NCI-H226 (cell line): ENCODE data around the gene TUBGCP6.
A peak's percentile ranks its signal among the peaks of the same experiment; 100 is the strongest.

Experiments
- DNase-seq: peaks from one replicate; pipeline ENCODE4 v3.0.0-alpha.2; 2015

The TUBGCP6 gene

GRCh38 chr22:50226063-50226874 lies 18.6 kb downstream of the TUBGCP6 start:
- DNase-seq = no peak

GRCh38 chr22:50225200-50225969 lies 19.4 kb downstream of the TUBGCP6 start:
- no peak for DNase-seq

GRCh38 chr22:50224071-50224470 lies 20.8 kb downstream of the TUBGCP6 start:
- DNase-seq = no peak

- no peak for DNase-seq
Measured at GRCh38 chr22:50222508-50222907, 22.3 kb downstream of the TUBGCP6 start.

- no peak for DNase-seq
Measured at GRCh38 chr22:50221410-50222300, 23.2 kb downstream of the TUBGCP6 start.

- no peak for DNase-seq
Measured at GRCh38 chr22:50220603-50221409, 24.0 kb downstream of the TUBGCP6 start.

GRCh38 chr22:50219800-50220602 lies 24.8 kb downstream of the TUBGCP6 start:
- DNase-seq = no peak

- peak; percentile 72 for DNase-seq
Measured at GRCh38 chr22:50218996-50219727, 25.7 kb downstream of the TUBGCP6 start.

- DNase-seq = no peak
Measured at GRCh38 chr22:50218153-50218995, 26.4 kb downstream of the TUBGCP6 start.

- no peak for DNase-seq
Measured at GRCh38 chr22:50217543-50218152, 27.2 kb downstream of the TUBGCP6 start.

- DNase-seq = no peak
Measured at GRCh38 chr22:50216684-50217520, 27.9 kb downstream of the TUBGCP6 start.

- no peak for DNase-seq
Measured at GRCh38 chr22:50216055-50216683, 28.7 kb downstream of the TUBGCP6 start.

- no peak for DNase-seq
Measured at GRCh38 chr22:50215297-50216054, 29.3 kb downstream of the TUBGCP6 start.

GRCh38 chr22:50213263-50213662 lies 31.6 kb downstream of the TUBGCP6 start:
- no peak for DNase-seq

GRCh38 chr22:50211147-50211546 lies 33.7 kb downstream of the TUBGCP6 start:
- DNase-seq = no peak

- DNase-seq = no peak
Measured at GRCh38 chr22:50210378-50211139, 34.3 kb downstream of the TUBGCP6 start.
